Loucy (cell line): Measurements from ENCODE around the gene PCDHGA4.

Source experiments
- H2AFZ ChIP-seq: fragments of 200-600 bp; sonication (generic); 2 replicates; pipeline ENCODE4 v1.6.0; 2016; ENCODE audit warnings: antibody characterized with exemption, mild to moderate bottlenecking, low read length, moderate library complexity
- H3F3A ChIP-seq: fragments of 200-600 bp; 2 replicates; pipeline ENCODE4 v1.6.0; 2016; ENCODE audit warnings: antibody characterized with exemption, low read depth, mild to moderate bottlenecking
- H3K27me3 ChIP-seq: fragments of 200-600 bp; sonication (generic); 2 replicates; pipeline ENCODE4 v1.6.1; 2014; ENCODE audit warnings: low read length, mild to moderate bottlenecking; ENCODE audit not compliant: insufficient read depth, poor library complexity, severe bottlenecking
- H3K36me3 ChIP-seq: fragments of 200-600 bp; sonication (generic); 2 replicates; pipeline ENCODE4 v1.6.1; 2016; ENCODE audit warnings: low read length; ENCODE audit not compliant: insufficient read depth
- H3K4me1 ChIP-seq: fragments of 200-600 bp; sonication (generic); 2 replicates; pipeline ENCODE4 v1.5.1; 2014; ENCODE audit warnings: low read length, mild to moderate bottlenecking; ENCODE audit not compliant: insufficient read depth, poor library complexity, severe bottlenecking
- H3K4me2 ChIP-seq: fragments of 200-600 bp; sonication (generic); 2 replicates; pipeline ENCODE4 v1.6.0; 2014; ENCODE audit warnings: antibody characterized with exemption, low read length, low read depth, mild to moderate bottlenecking; ENCODE audit not compliant: poor library complexity, severe bottlenecking
- H3K4me3 ChIP-seq: fragments of 200-600 bp; sonication (generic); 2 replicates; pipeline ENCODE4 v1.5.1; 2014; ENCODE audit warnings: low read length, mild to moderate bottlenecking, mixed read lengths; ENCODE audit not compliant: poor library complexity, severe bottlenecking
- H3K79me2 ChIP-seq: fragments of 200-600 bp; sonication (generic); 2 replicates; pipeline ENCODE4 v1.6.1; 2014; ENCODE audit warnings: low read length; ENCODE audit not compliant: insufficient read depth
- H3K9ac ChIP-seq: fragments of 200-600 bp; sonication (generic); 2 replicates; pipeline ENCODE4 v1.6.0; 2014; ENCODE audit warnings: mild to moderate bottlenecking, low read depth, low read length, moderate library complexity; ENCODE audit not compliant: poor library complexity, severe bottlenecking
- H3K9me2 ChIP-seq: fragments of 200-600 bp; sonication (generic); replicated peaks from 2 replicates; pipeline ENCODE4 v1.6.1; 2016; ENCODE audit warnings: low read depth, low read length, mixed read lengths
- H3K9me3 ChIP-seq: fragments of 200-600 bp; sonication (generic); 2 replicates; pipeline ENCODE4 v1.6.1; 2014; ENCODE audit warnings: mild to moderate bottlenecking, antibody characterized with exemption, low read length, low read depth; ENCODE audit not compliant: insufficient read depth
- H4K20me1 ChIP-seq: fragments of 200-600 bp; sonication (generic); 2 replicates; pipeline ENCODE4 v1.6.0; 2014; ENCODE audit warnings: antibody characterized with exemption, low read length, mild to moderate bottlenecking; ENCODE audit not compliant: insufficient read depth, poor library complexity, severe bottlenecking
- CTCF ChIP-seq: fragments of 200-600 bp; sonication (generic); conservative IDR thresholded peaks from 2 replicates; pipeline ENCODE4 v1.5.1; 2014; ENCODE audit warnings: mild to moderate bottlenecking, antibody characterized with exemption, low read length
- EZH2phosphoT487 ChIP-seq: fragments of 200-600 bp; IDR thresholded peaks from 2 replicates; pipeline ENCODE4 v1.6.1; 2018; ENCODE audit warnings: antibody characterized with exemption, mild to moderate bottlenecking, moderate library complexity, borderline replicate concordance

PCDHGA4 gene

GRCh38 chr5:141363952-141364660, 9.3 kb downstream of the PCDHGA4 start, which contains the start of gene PCDHGA5:
TSS of gene PCDHGA5 (plus strand) at chr5:141364162. CDS start at chr5:141364331, 169 bp downstream.
- H2AFZ ChIP-seq: no peak within 1 kb of the TSS
- no peaks in the 10 kb centered on the region; the same call in 1 of the 2 replicates for H3K9me3 ChIP-seq
- no peak within 1 kb of the TSS for H3K4me3 ChIP-seq
- no peak within 1 kb of the TSS for H3K4me2 ChIP-seq
- H3F3A ChIP-seq: no peaks in the 10 kb centered on the region
- TF ChIP-seq CTCF: no peak
- TF ChIP-seq EZH2phosphoT487: no peak
- H3K4me1 ChIP-seq: no peaks in the 10 kb centered on the region
- no peaks in the 10 kb centered on the region for H3K79me2 ChIP-seq
- H4K20me1 ChIP-seq: no peaks in the 10 kb centered on the region
- no peaks in the 10 kb centered on the region for H3K9me2 ChIP-seq
- no peaks in the 10 kb centered on the region for H3K36me3 ChIP-seq
- no peaks in the 10 kb centered on the region for H3K27me3 ChIP-seq
- no peak within 1 kb of the TSS for H3K9ac ChIP-seq

GRCh38 chr5:141366016-141366896, 11.4 kb downstream of the PCDHGA4 start:
- H3K79me2 ChIP-seq: no peaks in the 10 kb centered on the region
- TF ChIP-seq EZH2phosphoT487 (no peak), CTCF (no peak)
- no peaks in the 10 kb centered on the region for H3F3A ChIP-seq
- H3K36me3 ChIP-seq: no peaks in the 10 kb centered on the region
- H3K4me1 ChIP-seq: no peaks in the 10 kb centered on the region
- H3K4me2 ChIP-seq: no peak overlapping the region
- no peak overlapping the region for H3K4me3 ChIP-seq
- H3K27me3 ChIP-seq: no peaks in the 10 kb centered on the region
- H4K20me1 ChIP-seq: no peaks in the 10 kb centered on the region
- H3K9me3 ChIP-seq: no peaks in the 10 kb centered on the region; the same call in 1 of the 2 replicates
- H3K9ac ChIP-seq: no peak overlapping the region
- H2AFZ ChIP-seq: no peak overlapping the region
- no peaks in the 10 kb centered on the region for H3K9me2 ChIP-seq

- no peak within 1 kb of the TSS for H3K9ac ChIP-seq
- H3K4me3 ChIP-seq: no peak within 1 kb of the TSS
- no peaks in the 10 kb centered on the region for H3K4me1 ChIP-seq
- no peaks in the 10 kb centered on the region for H4K20me1 ChIP-seq
- H3K4me2 ChIP-seq: no peak within 1 kb of the TSS
- peaks cover 2% of the 10 kb centered on the region; the same call in 1 of the 2 replicates for H3K9me3 ChIP-seq
- no peaks in the 10 kb centered on the region for H3K36me3 ChIP-seq
- no peaks in the 10 kb centered on the region for H3K9me2 ChIP-seq
- no peaks in the 10 kb centered on the region for H3K27me3 ChIP-seq
- H3F3A ChIP-seq: no peaks in the 10 kb centered on the region
- no peaks in the 10 kb centered on the region for H3K79me2 ChIP-seq
- no peak within 1 kb of the TSS for H2AFZ ChIP-seq
- TF ChIP-seq CTCF: no peak
- TF ChIP-seq EZH2phosphoT487: no peak
Measured at GRCh38 chr5:141369994-141370848, 15.4 kb downstream of the PCDHGA4 start, which contains the start of gene PCDHGB3. TSS of gene PCDHGB3 (plus strand) at chr5:141370242. CDS start at chr5:141370395, 153 bp downstream.
